ENCODE measurements around the gene SOX4. TPM values are rescaled to one million over a fixed set of nuclear protein-coding genes. Genes with fewer than 3 reads are reported as not detected.

SOX4 gene
- total and polyA plus RNA-seq, 5 experiments from 2014 or later, result 1.0 to 2.0 (median 1.4) TPM

- Mint-ChIP-seq H3K27ac (no peak overlapping the region), H3K4me3 (no peak overlapping the region), H3K4me1 (peaks cover 0 to 18% (median 0%) of the 10 kb centered on the region in 4 donors), H3K36me3 (peaks cover 0 to 3% (median 0%) of the 10 kb centered on the region in 3 donors), H3K9me3 (no peaks in the 10 kb centered on the region), H3K27me3 (peaks cover 9 to 22% (median 20%) of the 10 kb centered on the region in 5 donors)
- POLR2A ChIA-PET, result no interaction called here
- ATAC-seq (no peak), DNase-seq (no peak)
Measured at GRCh38 chr6:21604081-21604480, 10.5 kb downstream of the SOX4 start.

- H3K27ac Mint-ChIP-seq, result no peak overlapping the region
- no peaks in the 10 kb centered on the region for H3K9me3 Mint-ChIP-seq
- H3K4me3 Mint-ChIP-seq, result no peak overlapping the region
- DNase-seq (no peak), ATAC-seq (no peak)
- POLR2A ChIA-PET, result interaction anchor here (1.2 kb wide), 1 partner anchor 16 kb away, joined by 6 read pairs; no protein-coding TSS in a partner anchor
- peaks cover 0 to 15% (median 0%) of the 10 kb centered on the region in 4 donors for H3K4me1 Mint-ChIP-seq
- peaks cover 0 to 2% (median 0%) of the 10 kb centered on the region in 3 donors for H3K36me3 Mint-ChIP-seq
- H3K27me3 Mint-ChIP-seq, result peaks cover 5 to 19% (median 14%) of the 10 kb centered on the region in 5 donors
Measured at GRCh38 chr6:21605166-21605565, 11.6 kb downstream of the SOX4 start.

- peaks cover 0 to 7% (median 3%) of the 10 kb centered on the region in 5 donors for H3K27me3 Mint-ChIP-seq
- H3K4me1 Mint-ChIP-seq, result peaks cover 0 to 14% (median 0%) of the 10 kb centered on the region in 4 donors
- H3K4me3 Mint-ChIP-seq, result no peak overlapping the region
- no peak overlapping the region for H3K27ac Mint-ChIP-seq
- H3K9me3 Mint-ChIP-seq, result no peaks in the 10 kb centered on the region
- DNase-seq, result no peak
- ATAC-seq, result no peak
- no peaks in the 10 kb centered on the region for H3K36me3 Mint-ChIP-seq
- POLR2A ChIA-PET, result no interaction called here
Measured at GRCh38 chr6:21608601-21609000, 15.1 kb downstream of the SOX4 start.

- peaks cover 1 to 6% (median 4%) of the 10 kb centered on the region in 5 donors for H3K27me3 Mint-ChIP-seq
- DNase-seq, result no peak
- POLR2A ChIA-PET, result no interaction called here
- H3K4me3 Mint-ChIP-seq, result no peak overlapping the region
- no peak for ATAC-seq
- H3K27ac Mint-ChIP-seq, result no peak overlapping the region
- H3K9me3 Mint-ChIP-seq, result no peaks in the 10 kb centered on the region
- H3K4me1 Mint-ChIP-seq, result peaks cover 0 to 7% (median 0%) of the 10 kb centered on the region in 4 donors
- H3K36me3 Mint-ChIP-seq, result no peaks in the 10 kb centered on the region
Measured at GRCh38 chr6:21609881-21610329, 16.4 kb downstream of the SOX4 start.

GRCh38 chr6:21610341-21610740 lies 16.8 kb downstream of the SOX4 start:
- Mint-ChIP-seq H3K27ac (no peak overlapping the region), H3K4me1 (peaks cover 0 to 7% (median 0%) of the 10 kb centered on the region in 4 donors), H3K27me3 (peaks cover 1 to 9% (median 2%) of the 10 kb centered on the region in 5 donors), H3K36me3 (no peaks in the 10 kb centered on the region), H3K4me3 (no peak overlapping the region), H3K9me3 (no peaks in the 10 kb centered on the region)
- POLR2A ChIA-PET, result no interaction called here
- ATAC-seq (no peak), DNase-seq (no peak)

- ATAC-seq, result no peak
- no peak overlapping the region for H3K27ac Mint-ChIP-seq
- DNase-seq, result no peak
- no peak overlapping the region for H3K4me3 Mint-ChIP-seq
- no peaks in the 10 kb centered on the region for H3K9me3 Mint-ChIP-seq
- POLR2A ChIA-PET, result no interaction called here
- H3K27me3 Mint-ChIP-seq, result peaks cover under 1 to 14% (median 2%) of the 10 kb centered on the region in 5 donors
- peaks cover 0 to 7% (median 0%) of the 10 kb centered on the region in 4 donors for H3K4me1 Mint-ChIP-seq
- H3K36me3 Mint-ChIP-seq, result no peaks in the 10 kb centered on the region
Measured at GRCh38 chr6:21611485-21611884, 17.9 kb downstream of the SOX4 start.

GRCh38 chr6:21612067-21612745 lies 18.7 kb downstream of the SOX4 start:
- Mint-ChIP-seq H3K4me1 (peaks cover 0 to 7% (median 0%) of the 10 kb centered on the region in 4 donors), H3K27ac (no peak overlapping the region), H3K27me3 (peaks cover 0 to 14% (median 2%) of the 10 kb centered on the region in 5 donors), H3K9me3 (no peaks in the 10 kb centered on the region), H3K36me3 (no peaks in the 10 kb centered on the region), H3K4me3 (no peak overlapping the region)
- no peak for DNase-seq
- POLR2A ChIA-PET, result no interaction called here
- no peak for ATAC-seq

- POLR2A ChIA-PET, result no interaction called here
- H3K27ac Mint-ChIP-seq, result no peak overlapping the region
- no peak overlapping the region for H3K4me3 Mint-ChIP-seq
Measured at GRCh38 chr6:21613809-21614208, 20.3 kb downstream of the SOX4 start.

GRCh38 chr6:21614226-21614625 lies 20.7 kb downstream of the SOX4 start:
- H3K4me1 Mint-ChIP-seq, result peaks cover 0 to 7% (median 0%) of the 10 kb centered on the region in 4 donors
- ATAC-seq (no peak), DNase-seq (no peak)
- POLR2A ChIA-PET, result no interaction called here
- H3K4me3 Mint-ChIP-seq, result no peak overlapping the region
- H3K27ac Mint-ChIP-seq, result no peak overlapping the region
- no peaks in the 10 kb centered on the region for H3K36me3 Mint-ChIP-seq
- peaks cover 0 to 14% (median 2%) of the 10 kb centered on the region in 5 donors for H3K27me3 Mint-ChIP-seq
- no peaks in the 10 kb centered on the region for H3K9me3 Mint-ChIP-seq

More at GRCh38 chr6:21613809-21614208, 20.3 kb downstream of the SOX4 start:
- no peaks in the 10 kb centered on the region for H3K9me3 Mint-ChIP-seq
- H3K4me1 Mint-ChIP-seq, result peaks cover 0 to 7% (median 0%) of the 10 kb centered on the region in 4 donors
- H3K36me3 Mint-ChIP-seq, result no peaks in the 10 kb centered on the region
- no peak for ATAC-seq
- no peak for DNase-seq
- peaks cover 0 to 14% (median 2%) of the 10 kb centered on the region in 5 donors for H3K27me3 Mint-ChIP-seq

GRCh38 chr6:21615504-21615903 lies 22.0 kb downstream of the SOX4 start:
- POLR2A ChIA-PET, result no interaction called here
- no peak overlapping the region for H3K4me3 Mint-ChIP-seq
- H3K27me3 Mint-ChIP-seq, result peaks cover 0 to 14% (median 2%) of the 10 kb centered on the region in 5 donors
- no peaks in the 10 kb centered on the region for H3K36me3 Mint-ChIP-seq
- no peak for DNase-seq
- H3K4me1 Mint-ChIP-seq, result peaks cover 0 to 2% (median 0%) of the 10 kb centered on the region in 4 donors
- no peak for ATAC-seq
- H3K9me3 Mint-ChIP-seq, result no peaks in the 10 kb centered on the region
- H3K27ac Mint-ChIP-seq, result no peak overlapping the region

- no peak for DNase-seq
- POLR2A ChIA-PET, result no interaction called here
- no peak overlapping the region for H3K27ac Mint-ChIP-seq
- H3K4me1 Mint-ChIP-seq, result no peaks in the 10 kb centered on the region
- peaks cover 0 to 14% (median 2%) of the 10 kb centered on the region in 5 donors for H3K27me3 Mint-ChIP-seq
- no peak overlapping the region for H3K4me3 Mint-ChIP-seq
- no peaks in the 10 kb centered on the region for H3K36me3 Mint-ChIP-seq
- no peaks in the 10 kb centered on the region for H3K9me3 Mint-ChIP-seq
- no peak for ATAC-seq
Measured at GRCh38 chr6:21616005-21616404, 22.5 kb downstream of the SOX4 start.

GRCh38 chr6:21625642-21626041 lies 32.1 kb downstream of the SOX4 start:
- H3K27me3 Mint-ChIP-seq, result peaks cover 0 to 13% (median 3%) of the 10 kb centered on the region in 5 donors
- H3K4me1 Mint-ChIP-seq, result no peaks in the 10 kb centered on the region
- no peak for ATAC-seq
- DNase-seq, result no peak
- no peak overlapping the region for H3K27ac Mint-ChIP-seq
- no peak overlapping the region for H3K4me3 Mint-ChIP-seq
- POLR2A ChIA-PET, result no interaction called here
- H3K36me3 Mint-ChIP-seq, result no peaks in the 10 kb centered on the region
- H3K9me3 Mint-ChIP-seq, result no peaks in the 10 kb centered on the region

GRCh38 chr6:21626756-21627155 lies 33.2 kb downstream of the SOX4 start:
- Mint-ChIP-seq H3K36me3 (no peaks in the 10 kb centered on the region), H3K27ac (no peak overlapping the region), H3K9me3 (no peaks in the 10 kb centered on the region), H3K4me1 (no peaks in the 10 kb centered on the region), H3K27me3 (peaks cover 0 to 13% (median 3%) of the 10 kb centered on the region in 5 donors), H3K4me3 (no peak overlapping the region)
- no peak for DNase-seq
- POLR2A ChIA-PET, result no interaction called here
- ATAC-seq, result no peak

- Mint-ChIP-seq H3K9me3 (no peaks in the 10 kb centered on the region), H3K4me3 (no peak overlapping the region), H3K4me1 (no peaks in the 10 kb centered on the region), H3K27me3 (peaks cover 0 to 13% (median 3%) of the 10 kb centered on the region in 5 donors), H3K27ac (no peak overlapping the region), H3K36me3 (no peaks in the 10 kb centered on the region)
- POLR2A ChIA-PET, result no interaction called here
- ATAC-seq (no peak), DNase-seq (no peak)
Measured at GRCh38 chr6:21628160-21628559, 34.6 kb downstream of the SOX4 start.
